HG03432 (cell line): Measurements from ENCODE around the gene BPI.
"Not testable (repeated sequence)": the region's sequence is repeated elsewhere in the genome, so short reads cannot be mapped to it uniquely, and the experiment has no call there.

Source experiments
- ATAC-seq: cut with Tn5 transposase; IDR thresholded peaks from one replicate; pipeline ENCODE4 v1.9.1; 2021; ENCODE audit warnings: mild to moderate bottlenecking, moderate library complexity; ENCODE audit not compliant: unreplicated experiment

The BPI gene

DNA sequence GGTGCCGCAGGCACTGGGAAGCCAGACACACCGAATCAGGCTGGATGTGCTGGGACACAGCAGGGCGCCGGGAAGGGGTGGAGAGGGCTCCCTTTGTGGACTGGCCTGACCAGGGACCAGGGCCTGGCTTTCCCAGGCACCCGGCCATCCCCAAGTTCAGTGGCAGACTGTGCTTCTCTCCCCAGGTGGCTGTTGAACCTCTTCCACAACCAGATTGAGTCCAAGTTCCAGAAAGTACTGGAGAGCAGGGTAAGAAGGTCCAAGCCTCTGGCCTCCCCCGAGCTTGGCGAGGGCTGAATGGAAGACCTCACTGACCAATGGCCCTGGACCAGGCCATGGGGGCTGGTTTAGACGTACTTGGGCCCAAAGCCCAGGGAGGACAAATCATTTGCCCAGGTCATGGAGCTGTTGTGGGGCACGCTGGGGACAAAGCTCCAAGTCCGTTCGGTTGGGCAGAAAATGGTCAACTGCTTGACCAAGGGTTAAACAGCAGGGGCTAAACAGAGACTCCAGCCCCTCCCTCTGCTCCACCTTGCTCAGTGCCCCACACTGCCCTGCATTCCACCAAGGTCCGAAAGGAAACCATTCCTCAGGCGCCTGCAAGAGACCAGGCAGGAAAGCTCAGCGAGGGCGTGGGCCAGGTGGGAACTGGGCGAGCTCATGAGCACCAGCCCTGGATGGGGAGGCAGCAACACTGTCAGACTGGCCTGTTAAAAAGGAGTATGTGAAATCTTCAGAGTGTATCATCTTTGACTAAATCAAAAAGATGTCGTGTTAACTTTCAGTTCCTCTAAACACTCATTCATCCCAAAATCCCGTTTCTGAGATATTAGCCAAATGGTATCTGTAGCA lies 51.4 kb downstream of the BPI start:
- no peak for ATAC-seq

DNA sequence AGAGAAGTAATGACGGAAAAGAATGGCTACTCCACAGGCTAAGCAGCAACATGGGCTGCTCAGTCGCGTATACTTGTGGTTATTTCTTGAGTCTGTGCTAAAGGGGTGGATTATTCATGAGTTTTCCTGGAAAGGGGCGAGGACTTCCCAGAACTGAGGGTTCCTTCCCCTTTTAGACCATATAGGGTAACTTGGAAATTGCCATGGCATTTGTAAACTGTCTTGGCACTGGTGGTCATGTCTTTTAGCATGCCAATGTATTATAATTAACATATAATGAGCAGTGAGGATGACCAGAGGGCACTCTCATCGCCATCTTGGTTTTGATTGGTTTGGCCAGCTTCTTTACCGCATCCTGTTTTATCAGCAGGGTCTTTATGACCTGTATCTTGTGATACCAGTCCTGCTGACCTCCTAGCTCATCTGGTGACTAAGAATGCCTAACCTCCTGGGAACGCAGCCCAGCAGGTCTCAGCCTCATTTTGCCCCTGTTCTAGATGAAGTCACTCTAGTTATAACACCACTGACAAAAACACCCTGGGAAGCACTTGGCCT lies 53.8 kb downstream of the BPI start:
- no peak for ATAC-seq

DNA sequence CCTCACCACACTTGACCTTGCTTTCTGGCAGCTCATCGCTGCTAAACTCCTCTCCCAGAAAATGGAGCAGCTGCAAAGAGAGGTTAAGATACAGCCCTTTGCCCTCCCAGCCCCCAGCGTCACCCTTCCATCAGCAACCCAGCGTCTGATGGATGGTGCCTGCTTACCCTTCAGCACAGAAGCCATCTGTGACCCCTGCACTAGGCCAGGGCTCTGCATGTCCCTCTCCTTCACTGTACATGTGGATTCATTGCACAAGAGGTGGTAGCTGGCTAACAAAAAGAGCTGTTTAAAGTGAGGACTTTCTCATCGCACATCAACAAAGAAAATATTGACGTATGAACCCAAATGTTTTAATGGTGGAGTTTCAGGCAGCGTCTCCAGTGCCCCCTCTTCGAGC lies 54.6 kb downstream of the BPI start:
- ATAC-seq: no peak

DNA sequence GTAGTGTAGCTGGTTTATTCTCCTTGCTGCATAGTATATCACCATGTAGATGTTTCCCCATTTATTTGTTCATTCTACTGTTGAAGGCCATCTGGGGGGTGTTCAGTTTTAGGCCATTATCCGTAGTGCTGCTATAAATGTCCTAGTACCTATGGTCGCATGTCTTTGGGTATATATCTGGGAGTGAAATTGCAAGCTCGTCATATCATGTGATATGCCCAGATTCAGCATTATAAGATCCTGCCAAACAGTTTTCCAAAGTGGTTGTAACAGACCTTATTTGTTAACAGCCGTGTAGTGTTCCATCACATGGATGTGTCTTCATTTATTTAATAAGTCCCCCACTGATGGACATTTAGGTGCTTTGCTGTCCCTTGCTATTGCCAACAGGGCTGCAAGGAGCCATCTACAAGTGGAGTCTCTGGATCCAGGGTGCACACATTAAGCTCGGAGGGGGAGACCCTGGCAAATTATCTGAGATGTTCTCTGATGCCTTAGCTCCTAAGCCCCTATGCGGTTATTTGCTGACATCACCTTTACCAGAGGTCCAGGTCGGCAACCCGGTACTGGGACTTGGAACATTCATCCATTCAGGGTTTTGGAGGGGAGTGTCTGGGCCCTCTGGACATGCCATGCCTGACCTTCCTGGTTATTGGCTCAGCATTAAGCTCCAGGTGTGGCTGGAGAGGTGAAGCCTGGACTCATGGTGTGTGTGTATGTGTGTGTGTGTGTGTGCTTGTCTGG lies 59.2 kb downstream of the BPI start:
- ATAC-seq: no peak

DNA sequence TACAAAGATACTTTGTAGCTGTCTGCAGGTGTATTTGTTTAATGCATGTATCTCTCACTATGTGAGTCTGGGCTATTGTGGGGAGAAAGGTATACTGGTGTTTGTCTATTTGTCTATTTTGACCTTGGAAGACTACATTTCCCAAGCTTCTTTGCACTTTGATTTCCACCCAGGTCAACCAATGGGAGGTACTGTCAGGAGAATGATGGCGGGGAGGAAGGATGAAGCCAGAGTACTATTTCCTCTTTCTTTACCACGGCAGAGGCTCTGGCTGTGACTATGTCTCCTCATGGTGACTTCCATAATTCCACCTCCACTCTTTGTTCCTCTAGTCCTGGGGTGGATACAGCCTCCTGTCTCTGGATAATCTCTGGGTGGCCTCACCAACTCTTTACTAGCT lies 65.4 kb downstream of the BPI start:
- no peak for ATAC-seq

DNA sequence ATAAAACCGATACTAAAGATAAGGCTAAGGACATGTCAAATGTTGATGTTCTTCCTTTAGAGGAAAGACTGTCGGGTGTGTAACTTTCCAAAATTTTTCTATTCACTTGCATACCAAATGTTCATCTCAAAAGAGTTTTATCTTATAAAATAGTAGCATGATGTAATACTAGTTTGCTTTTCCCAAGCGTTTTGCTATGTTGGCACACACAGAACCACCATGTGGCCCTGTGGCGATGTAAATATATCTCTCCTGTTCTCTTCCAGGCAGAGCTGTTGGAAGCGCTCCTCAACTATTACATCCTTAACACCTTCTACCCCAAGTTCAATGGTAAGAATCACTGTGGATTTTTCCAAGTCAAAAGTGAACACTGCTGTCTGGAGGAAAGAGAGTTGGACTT lies 68.8 kb downstream of the BPI start:
- no peak for ATAC-seq

DNA sequence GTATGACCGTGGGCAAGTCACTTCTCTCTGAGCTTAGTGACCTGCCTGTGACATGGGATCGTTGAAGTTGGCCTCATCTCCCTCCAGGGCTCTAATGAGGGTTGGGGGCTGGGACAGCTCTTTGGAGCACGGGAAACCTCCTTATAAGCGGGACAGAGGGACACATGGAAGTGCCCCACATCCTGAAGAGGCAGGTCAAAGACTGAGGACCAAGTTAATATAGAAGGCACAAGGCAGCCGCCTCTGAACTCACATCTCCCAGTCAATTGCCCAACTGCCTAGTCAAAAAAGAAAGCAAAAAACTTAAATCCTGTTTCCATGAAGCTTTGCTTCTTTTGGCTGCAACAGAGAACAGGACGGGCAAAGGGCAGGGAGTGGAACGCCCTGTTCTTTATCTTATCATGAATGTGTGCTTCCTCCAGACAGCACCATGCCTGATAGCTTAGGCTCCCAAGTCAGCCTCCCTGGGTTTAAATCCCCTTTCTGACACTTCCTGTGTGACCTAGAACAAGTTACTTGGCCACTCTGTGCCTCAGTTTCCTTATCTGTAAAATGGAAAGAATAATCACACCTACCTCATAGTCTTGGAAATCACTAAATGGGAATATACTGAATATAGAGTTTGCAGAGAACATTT lies 69.4 kb downstream of the BPI start:
- no peak for ATAC-seq

DNA sequence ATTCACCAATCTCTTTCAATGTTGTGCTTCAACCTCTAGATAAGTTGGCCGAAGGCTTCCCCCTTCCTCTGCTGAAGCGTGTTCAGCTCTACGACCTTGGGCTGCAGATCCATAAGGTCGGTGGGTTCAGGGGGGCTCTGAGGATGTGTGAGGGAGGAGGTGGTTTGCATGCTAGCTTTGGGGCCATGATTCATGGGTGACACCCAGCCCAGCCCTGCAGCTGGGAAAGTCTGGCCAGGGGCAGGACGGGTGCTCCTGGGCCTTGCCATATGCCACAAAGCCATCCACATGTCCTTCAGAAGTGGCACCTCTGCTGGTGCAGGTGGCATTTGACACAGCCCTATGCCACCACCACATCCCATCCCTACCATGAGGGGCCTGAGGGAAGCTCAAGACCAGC lies 69.9 kb downstream of the BPI start:
- no peak for ATAC-seq

DNA sequence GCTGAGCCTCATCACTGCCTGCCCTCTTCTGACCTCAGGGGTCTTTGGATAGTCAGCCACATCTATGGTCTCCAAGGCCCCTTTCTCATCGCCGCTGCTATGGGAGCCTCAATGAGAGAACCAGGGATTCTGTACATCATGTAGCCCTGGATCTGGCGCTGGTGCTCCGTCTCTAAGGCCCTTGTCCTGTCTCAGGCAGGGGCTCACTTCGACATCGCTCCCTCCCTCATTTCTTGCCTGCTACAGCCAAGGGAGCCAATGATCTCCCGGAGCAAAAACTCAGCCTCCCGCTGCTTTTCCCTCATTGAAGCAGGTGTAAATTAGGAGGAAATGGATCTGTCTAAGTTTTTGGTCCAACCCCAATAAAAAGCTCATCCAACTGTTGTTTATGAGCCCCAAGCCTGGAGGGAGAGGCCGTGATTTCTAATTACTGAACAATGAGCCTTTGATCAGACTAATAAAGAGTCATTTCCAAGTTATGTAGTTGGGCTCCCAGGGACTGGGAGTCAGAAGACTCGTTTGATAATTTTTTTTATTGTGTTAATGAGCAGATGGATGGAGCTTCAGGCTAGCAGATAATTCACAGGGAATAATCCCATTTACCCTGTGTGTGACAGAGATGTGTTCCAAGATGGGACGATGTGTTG lies 73.2 kb downstream of the BPI start:
- no peak for ATAC-seq

DNA sequence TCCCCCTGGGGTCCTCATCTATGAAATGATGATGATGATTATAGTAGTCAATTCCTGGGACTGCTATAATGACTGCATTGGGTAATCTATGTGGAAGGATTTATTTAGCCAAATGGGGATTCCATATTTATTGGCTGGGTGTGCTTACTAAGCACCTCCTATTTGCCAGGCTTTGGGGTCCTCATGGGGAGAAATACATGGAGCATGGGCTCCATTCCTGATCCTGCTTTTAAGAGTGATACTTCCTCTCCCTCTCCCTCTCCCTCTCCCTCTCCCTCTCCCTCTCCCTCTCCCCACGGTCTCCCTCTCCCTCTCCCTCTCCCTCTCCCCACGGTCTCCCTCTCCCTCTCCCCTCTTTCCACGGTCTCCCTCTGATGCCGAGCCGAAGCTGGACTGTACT lies 73.9 kb downstream of the BPI start:
- not testable (repeated sequence) for ATAC-seq

DNA sequence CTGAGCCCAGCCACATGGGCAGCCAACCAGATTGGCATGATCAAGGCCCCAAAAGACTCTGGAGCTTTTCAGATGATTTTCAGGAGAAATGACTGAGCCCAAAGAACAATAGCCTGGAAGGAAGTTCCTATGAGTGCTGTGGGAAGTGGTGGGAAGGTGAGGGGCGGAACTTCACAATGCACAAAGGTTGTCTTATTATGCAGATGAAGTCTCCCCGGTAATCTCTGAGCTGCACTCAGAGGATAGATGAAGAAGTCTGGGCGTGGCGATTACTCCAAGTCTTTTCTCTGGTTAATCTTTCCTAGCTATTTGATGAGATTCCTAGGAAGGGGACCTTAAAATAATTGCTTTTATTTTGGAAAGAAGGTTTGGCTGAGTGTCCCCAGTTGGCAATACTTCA lies 79.2 kb downstream of the BPI start:
- ATAC-seq: no peak

DNA sequence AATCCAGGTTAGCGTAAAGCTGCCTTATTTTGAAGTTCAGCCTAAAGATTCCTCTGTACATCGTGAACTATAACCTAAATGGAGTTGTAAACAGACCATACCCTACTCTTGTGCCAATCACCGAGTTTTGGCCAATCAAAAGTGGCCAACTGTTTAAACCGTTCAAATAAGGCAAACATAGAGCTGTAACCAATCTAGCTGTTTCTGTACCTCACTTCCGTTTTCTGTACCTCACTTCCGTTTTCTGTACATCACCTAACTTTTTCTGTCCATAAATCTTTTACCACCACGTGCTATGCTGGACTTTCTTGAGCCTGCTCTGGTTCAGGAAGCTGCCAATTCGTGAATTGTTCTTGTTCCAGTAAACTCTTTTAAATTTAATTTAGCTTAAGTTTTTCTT lies 82.0 kb downstream of the BPI start:
- no peak for ATAC-seq

DNA sequence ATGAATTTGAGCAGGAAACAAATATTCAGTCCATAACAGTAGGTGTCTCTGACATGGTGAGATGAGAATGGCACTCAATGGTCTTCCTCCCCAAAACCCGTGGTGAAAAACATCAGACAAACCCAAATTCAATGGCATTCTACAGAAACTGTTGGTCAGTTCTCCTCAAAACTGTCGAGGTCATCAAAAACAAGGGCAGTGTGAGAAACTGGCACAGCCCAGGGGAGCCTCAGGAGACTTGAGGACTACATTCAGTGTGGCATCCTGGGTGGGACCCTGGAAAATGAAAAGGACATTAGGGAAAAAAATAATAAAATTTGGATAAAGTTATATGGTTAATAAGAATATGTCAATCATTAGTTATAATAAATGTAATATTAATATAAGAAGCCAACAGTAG lies 82.9 kb downstream of the BPI start:
- no peak for ATAC-seq
